Measurements from ENCODE around the gene C3orf33.
A peak's percentile ranks its signal among the peaks of the same experiment; 100 is the strongest.
"Not testable (repeated sequence)": the region's sequence is repeated elsewhere in the genome, so short reads cannot be mapped to it uniquely, and the experiment has no call there.

Gene C3orf33

DNA sequence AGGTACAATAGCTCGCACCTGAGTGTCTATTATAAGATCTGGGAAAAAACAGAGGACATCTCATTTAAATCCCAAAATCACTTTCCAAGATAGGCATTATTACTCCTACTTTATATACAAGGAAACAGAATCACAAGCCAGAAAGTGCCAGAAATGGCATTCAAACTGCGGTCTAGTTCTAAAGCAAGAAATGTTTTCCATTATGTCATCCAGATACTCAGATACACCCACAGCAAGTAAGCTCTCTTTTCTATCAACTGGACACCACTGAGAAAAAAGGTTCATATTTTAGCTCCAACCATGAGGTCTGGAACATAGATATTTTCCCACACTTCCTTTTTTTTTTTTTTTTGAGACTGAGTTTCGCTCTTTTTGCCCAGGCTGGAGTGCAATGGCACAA lies 40.0 kb upstream of the C3orf33 start:
- TF ChIP-seq, protein P1, sequence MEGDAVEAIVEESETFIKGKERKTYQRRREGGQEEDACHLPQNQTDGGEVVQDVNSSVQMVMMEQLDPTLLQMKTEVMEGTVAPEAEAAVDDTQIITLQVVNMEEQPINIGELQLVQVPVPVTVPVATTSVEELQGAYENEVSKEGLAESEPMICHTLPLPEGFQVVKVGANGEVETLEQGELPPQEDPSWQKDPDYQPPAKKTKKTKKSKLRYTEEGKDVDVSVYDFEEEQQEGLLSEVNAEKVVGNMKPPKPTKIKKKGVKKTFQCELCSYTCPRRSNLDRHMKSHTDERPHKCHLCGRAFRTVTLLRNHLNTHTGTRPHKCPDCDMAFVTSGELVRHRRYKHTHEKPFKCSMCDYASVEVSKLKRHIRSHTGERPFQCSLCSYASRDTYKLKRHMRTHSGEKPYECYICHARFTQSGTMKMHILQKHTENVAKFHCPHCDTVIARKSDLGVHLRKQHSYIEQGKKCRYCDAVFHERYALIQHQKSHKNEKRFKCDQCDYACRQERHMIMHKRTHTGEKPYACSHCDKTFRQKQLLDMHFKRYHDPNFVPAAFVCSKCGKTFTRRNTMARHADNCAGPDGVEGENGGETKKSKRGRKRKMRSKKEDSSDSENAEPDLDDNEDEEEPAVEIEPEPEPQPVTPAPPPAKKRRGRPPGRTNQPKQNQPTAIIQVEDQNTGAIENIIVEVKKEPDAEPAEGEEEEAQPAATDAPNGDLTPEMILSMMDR (IDR thresholded peaks at IDR 0.05; ENCODE audit: borderline replicate concordance, control extremely low read depth, extremely low read depth, insufficient read depth, missing control alignments), result no peak
- DNase-seq (ENCODE audit: low spot score), result peak; percentile 51
- in situ Hi-C loops (cut with MboI; ENCODE audit: low sequenced_read_pairs, unreplicated experiment), result no loop called here

DNA sequence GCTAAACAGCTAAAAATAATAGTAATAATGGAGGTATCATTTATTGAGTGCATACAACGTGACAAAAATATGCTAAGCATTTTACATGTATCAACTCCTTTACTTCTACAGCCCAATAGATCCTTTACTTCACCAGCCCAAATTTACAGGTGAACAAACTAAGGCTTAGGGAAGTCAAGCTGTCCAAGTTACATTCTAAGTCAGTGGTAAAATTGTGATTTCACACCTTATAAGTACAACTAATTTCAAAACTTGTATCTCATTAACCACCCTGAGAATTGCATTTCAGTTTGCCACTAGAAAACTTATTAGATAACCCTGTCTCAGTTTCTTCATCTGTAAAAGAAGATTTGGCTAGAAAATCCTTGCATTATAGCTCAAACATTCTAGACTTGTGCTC lies 37.5 kb upstream of the C3orf33 start:
- in situ Hi-C loops (cut with MboI; ENCODE audit: low sequenced_read_pairs, unreplicated experiment), result no loop called here
- DNase-seq (ENCODE audit: low spot score), result no peak
- TF ChIP-seq, protein P1 (IDR thresholded peaks at IDR 0.05; ENCODE audit: borderline replicate concordance, control extremely low read depth, extremely low read depth, insufficient read depth, missing control alignments), result no peak

GRCh38 chr3:155835341-155836071 lies 29.4 kb upstream of the C3orf33 start:
- DNase-seq (ENCODE audit: low spot score), result no peak
- in situ Hi-C loops (cut with MboI; ENCODE audit: low sequenced_read_pairs, unreplicated experiment), result no loop called here

GRCh38 chr3:155828490-155829098 lies 22.5 kb upstream of the C3orf33 start:
- in situ Hi-C loops (cut with MboI; ENCODE audit: low sequenced_read_pairs, unreplicated experiment); DNase-seq (ENCODE audit: low spot score): not testable (repeated sequence)

More at GRCh38 chr3:155835341-155836071, 29.4 kb upstream of the C3orf33 start:
- TF ChIP-seq, protein P1 (IDR thresholded peaks at IDR 0.05; ENCODE audit: borderline replicate concordance, control extremely low read depth, extremely low read depth, insufficient read depth, missing control alignments), result no peak

GRCh38 chr3:155815030-155815545 lies 9.0 kb upstream of the C3orf33 start:
- DNase-seq (ENCODE audit: low spot score), result no peak
- TF ChIP-seq, protein P1 (IDR thresholded peaks at IDR 0.05; ENCODE audit: borderline replicate concordance, control extremely low read depth, extremely low read depth, insufficient read depth, missing control alignments), result no peak
- in situ Hi-C loops (cut with MboI; ENCODE audit: low sequenced_read_pairs, unreplicated experiment), result no loop called here

GRCh38 chr3:155813224-155813623 lies 7.1 kb upstream of the C3orf33 start:
- DNase-seq (ENCODE audit: low spot score); in situ Hi-C loops (cut with MboI; ENCODE audit: low sequenced_read_pairs, unreplicated experiment): not testable (repeated sequence)

GRCh38 chr3:155809181-155809580 lies 3.1 kb upstream of the C3orf33 start:
- DNase-seq (ENCODE audit: low spot score), result no peak
- TF ChIP-seq, protein P1 (IDR thresholded peaks at IDR 0.05; ENCODE audit: borderline replicate concordance, control extremely low read depth, extremely low read depth, insufficient read depth, missing control alignments), result no peak
- in situ Hi-C loops (cut with MboI; ENCODE audit: low sequenced_read_pairs, unreplicated experiment), result no loop called here

Measured in GM13976 (cell line).